Hepatocyte (in vitro differentiated cells): ENCODE data around the gene FGD5.

Experiments
- EZH2 ChIP-seq: fragments of 200-600 bp; sonication (generic); IDR thresholded peaks from 2 replicates; pipeline ENCODE4 v1.6.1; 2016; ENCODE audit warnings: antibody characterized with exemption, mild to moderate bottlenecking, borderline replicate concordance
- TF ChIP-seq, protein P1 (sequence below): fragments of 200-600 bp; sonication (generic); IDR thresholded peaks from 2 replicates; pipeline ENCODE4 v1.5.1; 2016; ENCODE audit warnings: antibody characterized with exemption, mild to moderate bottlenecking; ENCODE audit not compliant: poor library complexity

DNA sequence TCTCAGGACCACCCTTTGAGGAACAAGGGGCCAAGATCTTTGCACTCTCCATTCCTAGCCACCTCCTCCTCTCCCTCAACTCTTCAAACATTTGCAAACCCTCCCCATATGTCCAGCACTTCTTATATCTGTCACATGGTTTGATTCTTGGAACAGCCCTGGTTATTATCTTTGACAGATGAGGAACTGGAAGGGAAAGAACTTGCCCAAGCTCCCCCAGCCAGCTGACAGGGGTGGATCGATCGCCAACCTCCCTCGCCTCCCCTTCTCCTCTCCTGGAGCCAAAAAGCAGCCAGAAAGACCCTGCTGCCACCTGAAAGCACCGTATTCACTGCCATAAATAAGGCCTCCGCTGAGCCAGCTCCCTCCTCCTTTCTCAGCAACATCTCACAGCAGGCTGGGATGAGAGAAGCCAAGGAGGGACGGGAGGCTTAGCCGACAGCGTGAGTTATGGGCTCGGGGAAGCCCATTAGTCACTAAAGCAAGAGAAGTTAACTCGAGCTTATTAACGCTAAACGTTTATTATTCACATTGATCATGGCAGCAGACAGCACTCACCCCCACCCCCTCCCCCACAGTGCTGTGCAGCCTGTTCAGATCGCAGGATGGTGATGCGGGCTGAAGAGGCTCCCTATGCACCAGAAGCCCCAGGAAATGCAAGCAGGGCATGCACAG is 22.2 kb upstream of the FGD5 start:
- TF ChIP-seq, protein P1, sequence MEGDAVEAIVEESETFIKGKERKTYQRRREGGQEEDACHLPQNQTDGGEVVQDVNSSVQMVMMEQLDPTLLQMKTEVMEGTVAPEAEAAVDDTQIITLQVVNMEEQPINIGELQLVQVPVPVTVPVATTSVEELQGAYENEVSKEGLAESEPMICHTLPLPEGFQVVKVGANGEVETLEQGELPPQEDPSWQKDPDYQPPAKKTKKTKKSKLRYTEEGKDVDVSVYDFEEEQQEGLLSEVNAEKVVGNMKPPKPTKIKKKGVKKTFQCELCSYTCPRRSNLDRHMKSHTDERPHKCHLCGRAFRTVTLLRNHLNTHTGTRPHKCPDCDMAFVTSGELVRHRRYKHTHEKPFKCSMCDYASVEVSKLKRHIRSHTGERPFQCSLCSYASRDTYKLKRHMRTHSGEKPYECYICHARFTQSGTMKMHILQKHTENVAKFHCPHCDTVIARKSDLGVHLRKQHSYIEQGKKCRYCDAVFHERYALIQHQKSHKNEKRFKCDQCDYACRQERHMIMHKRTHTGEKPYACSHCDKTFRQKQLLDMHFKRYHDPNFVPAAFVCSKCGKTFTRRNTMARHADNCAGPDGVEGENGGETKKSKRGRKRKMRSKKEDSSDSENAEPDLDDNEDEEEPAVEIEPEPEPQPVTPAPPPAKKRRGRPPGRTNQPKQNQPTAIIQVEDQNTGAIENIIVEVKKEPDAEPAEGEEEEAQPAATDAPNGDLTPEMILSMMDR: no peak
- no peak for TF ChIP-seq EZH2
